ENCODE results near the gene TOP1. TPM values are rescaled to one million over a fixed set of nuclear protein-coding genes. Genes with fewer than 3 reads are reported as not detected.

The TOP1 gene
- polyA plus RNA-seq, 3 donors, result 6.9 to 11.5 (median 11.5) TPM

DNA sequence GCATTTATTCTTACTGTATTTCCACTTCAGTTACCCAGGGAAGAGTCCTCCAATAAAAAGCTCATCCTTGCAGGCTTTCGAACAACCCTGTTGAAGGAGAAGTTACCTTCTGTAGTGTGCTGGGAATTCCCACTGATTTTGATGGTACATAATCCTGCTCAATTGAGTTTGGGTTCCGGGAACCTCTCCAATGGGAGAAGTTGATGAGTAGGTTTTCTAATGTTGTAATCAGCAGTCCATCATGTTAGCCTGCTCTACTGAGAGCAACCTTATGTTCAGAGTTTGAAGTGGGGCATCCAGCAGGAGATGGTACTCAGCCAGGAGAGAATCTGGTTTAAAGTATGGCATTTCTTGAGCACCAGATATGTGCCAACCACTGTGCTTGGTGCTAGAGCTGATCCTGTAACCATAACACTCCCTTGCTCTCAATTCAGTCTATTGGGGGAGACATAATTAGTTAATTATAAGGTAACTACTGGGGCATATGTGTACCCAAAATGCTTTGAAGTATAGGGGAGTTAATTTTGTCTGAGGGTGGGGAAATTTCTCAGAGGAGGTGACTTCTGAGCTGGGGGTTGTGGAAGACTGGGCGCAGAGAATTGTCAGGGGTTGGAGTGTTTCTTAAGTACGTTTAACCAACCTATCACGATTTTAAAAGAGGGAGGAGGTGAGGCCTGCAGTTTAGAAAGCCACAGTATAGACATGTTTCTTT is 2.1 kb downstream of the TOP1 start:
- Histone ChIP-seq H3K27ac (ENCODE audit: low read depth in 1 of 2, low read length in 2 of 2) (no peak overlapping the region), H3K9me3 (replicated peaks in 1 of 2; ENCODE audit: control insufficient read depth in 1 of 2, insufficient read depth in 1 of 2, low read length in 2 of 2) (no peaks in the 10 kb centered on the region), H3K4me2 (replicated peaks; ENCODE audit: extremely low read depth, low read length, poor library complexity, severe bottlenecking) (peak overlapping the region; percentile 84), H3K4me1 (ENCODE audit: control insufficient read depth in 1 of 2, insufficient read depth in 2 of 2, low read length in 2 of 2) (peaks cover 34 to 50% of the 10 kb centered on the region in 2 donors), H2AFZ (ENCODE audit: insufficient read depth, low read depth, low read length, poor library complexity, severe bottlenecking) (no peak overlapping the region), H3K9ac (ENCODE audit: insufficient read depth, low read length, poor library complexity, severe bottlenecking) (peak overlapping the region; percentile 100), H3K36me3 (replicated peaks in 1 of 2; ENCODE audit: control insufficient read depth in 1 of 2, insufficient read depth in 2 of 2, low read length in 2 of 2) (peaks cover 4 to 25% of the 10 kb centered on the region in 2 donors), H4K20me1 (ENCODE audit: insufficient read depth, low read length) (peaks cover 68% of the 10 kb centered on the region), H3K79me2 (ENCODE audit: insufficient read depth, low read length) (peaks cover 71% of the 10 kb centered on the region), H3K4me3 (replicated peaks in 1 of 3; ENCODE audit: low read depth in 2 of 3, low read length in 3 of 3) (peak overlapping the region; percentile 76 to 88 (median 83)), H3K27me3 (ENCODE audit: control insufficient read depth in 2 of 2, insufficient read depth in 2 of 2, low read length in 2 of 2) (no peaks in the 10 kb centered on the region)
- peaks cover 64% of the 10 kb centered on the region for H3K4me1 Mint-ChIP-seq
- TF ChIP-seq, protein P1, sequence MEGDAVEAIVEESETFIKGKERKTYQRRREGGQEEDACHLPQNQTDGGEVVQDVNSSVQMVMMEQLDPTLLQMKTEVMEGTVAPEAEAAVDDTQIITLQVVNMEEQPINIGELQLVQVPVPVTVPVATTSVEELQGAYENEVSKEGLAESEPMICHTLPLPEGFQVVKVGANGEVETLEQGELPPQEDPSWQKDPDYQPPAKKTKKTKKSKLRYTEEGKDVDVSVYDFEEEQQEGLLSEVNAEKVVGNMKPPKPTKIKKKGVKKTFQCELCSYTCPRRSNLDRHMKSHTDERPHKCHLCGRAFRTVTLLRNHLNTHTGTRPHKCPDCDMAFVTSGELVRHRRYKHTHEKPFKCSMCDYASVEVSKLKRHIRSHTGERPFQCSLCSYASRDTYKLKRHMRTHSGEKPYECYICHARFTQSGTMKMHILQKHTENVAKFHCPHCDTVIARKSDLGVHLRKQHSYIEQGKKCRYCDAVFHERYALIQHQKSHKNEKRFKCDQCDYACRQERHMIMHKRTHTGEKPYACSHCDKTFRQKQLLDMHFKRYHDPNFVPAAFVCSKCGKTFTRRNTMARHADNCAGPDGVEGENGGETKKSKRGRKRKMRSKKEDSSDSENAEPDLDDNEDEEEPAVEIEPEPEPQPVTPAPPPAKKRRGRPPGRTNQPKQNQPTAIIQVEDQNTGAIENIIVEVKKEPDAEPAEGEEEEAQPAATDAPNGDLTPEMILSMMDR (IDR thresholded peaks at IDR 0.05), result no peak
- H3K27me3 Mint-ChIP-seq (ENCODE audit: low read depth in 3 of 3), result peaks cover 0 to 2% (median 0%) of the 10 kb centered on the region in 3 donors
- peak overlapping the region in 6 of 7 donors; percentile 8 to 97 (median 64) for H3K27ac Mint-ChIP-seq
- WGBS (ENCODE audit: insufficient coverage), result 79% methylated on average over 4 of the region's 5 CpGs
- intact Hi-C loops (cut with micrococcal nuclease), result loop anchor here in 1 of 2 donors (10.0 kb wide), 1 partner anchor 64 kb away; no protein-coding TSS in a partner anchor
- peaks cover 0 to 2% (median 0%) of the 10 kb centered on the region in 7 donors for H3K9me3 Mint-ChIP-seq
- H3K36me3 Mint-ChIP-seq, result peaks cover 45 to 46% of the 10 kb centered on the region in 2 donors
- DNase-seq, result peak in 2 of 3 donors; percentile 18 to 20
- peak overlapping the region; percentile 88 to 89 for H3K4me3 Mint-ChIP-seq

DNA sequence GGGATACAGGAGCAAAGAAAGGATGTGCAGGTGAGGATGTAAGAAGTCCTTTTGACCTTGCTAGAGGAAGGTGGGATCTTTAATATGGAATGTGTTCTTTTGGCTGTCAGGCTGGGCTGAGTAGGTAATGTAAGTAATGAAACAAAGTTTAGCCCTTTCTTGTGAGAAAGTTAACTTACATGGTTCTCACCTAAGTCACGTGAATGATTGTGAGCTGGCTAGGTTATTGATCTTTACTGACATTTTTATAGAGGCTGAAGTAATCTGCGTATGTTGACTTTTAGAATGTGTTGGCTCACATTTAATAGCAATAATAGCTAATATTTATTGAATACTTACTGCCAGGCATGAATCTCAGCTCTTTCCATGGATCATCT is 2.6 kb downstream of the TOP1 start:
- intact Hi-C loops (cut with micrococcal nuclease), result loop anchor here in 1 of 2 donors (10.0 kb wide), 1 partner anchor 64 kb away; no protein-coding TSS in a partner anchor
- peak overlapping the region in 2 of 3 experiments; percentile 83 to 88 for H3K4me3 ChIP-seq (replicated peaks in 1 of 3; ENCODE audit: low read depth in 2 of 3, low read length in 3 of 3)
- Mint-ChIP-seq H3K27me3 (ENCODE audit: low read depth in 3 of 3) (no peaks in the 10 kb centered on the region), H3K4me1 (peaks cover 69% of the 10 kb centered on the region), H3K9me3 (peaks cover 0 to 2% (median 0%) of the 10 kb centered on the region in 7 donors), H3K27ac (peak overlapping the region in 4 of 7 donors; percentile 8 to 97 (median 67)), H3K4me3 (peak overlapping the region; percentile 88 to 89), H3K36me3 (peaks cover 50 to 51% of the 10 kb centered on the region in 2 donors)
- H3K4me2 ChIP-seq (replicated peaks; ENCODE audit: extremely low read depth, low read length, poor library complexity, severe bottlenecking), result peak overlapping the region; percentile 84
- no peak overlapping the region for H3K27ac ChIP-seq (ENCODE audit: low read depth in 1 of 2, low read length in 2 of 2)
- peaks cover 76% of the 10 kb centered on the region for H3K79me2 ChIP-seq (ENCODE audit: insufficient read depth, low read length)
- peaks cover 34 to 52% of the 10 kb centered on the region in 2 donors for H3K4me1 ChIP-seq (ENCODE audit: control insufficient read depth in 1 of 2, insufficient read depth in 2 of 2, low read length in 2 of 2)
- H2AFZ ChIP-seq (ENCODE audit: insufficient read depth, low read depth, low read length, poor library complexity, severe bottlenecking), result no peak overlapping the region
- TF ChIP-seq, protein P1 (IDR thresholded peaks at IDR 0.05), result no peak
- 100% methylated on average over 1 of the region's 2 CpGs for WGBS (ENCODE audit: insufficient coverage)
- H3K36me3 ChIP-seq (replicated peaks in 1 of 2; ENCODE audit: control insufficient read depth in 1 of 2, insufficient read depth in 2 of 2, low read length in 2 of 2), result peaks cover 4 to 31% of the 10 kb centered on the region in 2 donors
- H3K27me3 ChIP-seq (ENCODE audit: control insufficient read depth in 2 of 2, insufficient read depth in 2 of 2, low read length in 2 of 2), result no peaks in the 10 kb centered on the region
- H3K9me3 ChIP-seq (replicated peaks in 1 of 2; ENCODE audit: control insufficient read depth in 1 of 2, insufficient read depth in 1 of 2, low read length in 2 of 2), result no peaks in the 10 kb centered on the region
- no peak for DNase-seq
- no peak overlapping the region for H3K9ac ChIP-seq (ENCODE audit: insufficient read depth, low read length, poor library complexity, severe bottlenecking)
- peaks cover 73% of the 10 kb centered on the region for H4K20me1 ChIP-seq (ENCODE audit: insufficient read depth, low read length)

Data from CD14-positive monocyte (primary cell).